Activated T-cell treated with anti-CD3 and anti-CD28 coated beads, Interleukin-2, amount 50 U/mL, for 4 hours (primary cell): ENCODE data around the gene TPT1. TPM values are rescaled to one million over a fixed set of nuclear protein-coding genes. Genes with fewer than 3 reads are reported as not detected.
"Not testable (repeated sequence)": the region's sequence is repeated elsewhere in the genome, so short reads cannot be mapped to it uniquely, and the experiment has no call there.

Experiments used
- ATAC-seq, 2 donors: fragments of 200-7000 bp; cut with Tn5 transposase; one replicate each; pipeline ENCODE4 v1.10.0; 2021
- DNase-seq: peaks from one replicate; pipeline ENCODE4 v3.0.0-alpha.2; 2020
- H3K27me3 Mint-ChIP-seq: one replicate; pipeline ENCODE4 v1.8.0; 2021; ENCODE audit warnings: low read depth, mixed read lengths
- H3K36me3 Mint-ChIP-seq: one replicate; pipeline ENCODE4 v1.8.0; 2022; ENCODE audit warnings: mixed read lengths; ENCODE audit not compliant: insufficient read depth
- H3K4me1 Mint-ChIP-seq: one replicate; pipeline ENCODE4 v1.8.0; 2021; ENCODE audit warnings: low read depth, mixed read lengths
- H3K4me3 Mint-ChIP-seq: one replicate; pipeline ENCODE4 v1.8.0; 2021; ENCODE audit warnings: mild to moderate bottlenecking, moderate library complexity, mixed read lengths
- H3K9me3 Mint-ChIP-seq: one replicate; pipeline ENCODE4 v1.8.0; 2021; ENCODE audit warnings: mixed read lengths
- total RNA-seq, 3 donors: library from RNA; stranded (reverse); gene quantifications; one replicate each; pipeline ENCODE4 v1.2.1, GENCODE V29; 2021

The TPT1 gene
- total RNA-seq, 3 donors from 2014 or later: 1,937 to 2,193 (median 1,961) TPM

GRCh38 chr13:45352031-45352430 lies 11.0 kb upstream of the TPT1 start:
- Mint-ChIP-seq H3K9me3 (no peaks in the 10 kb centered on the region), H3K4me3 (no peak overlapping the region), H3K4me1 (peaks cover 4% of the 10 kb centered on the region), H3K27me3 (no peaks in the 10 kb centered on the region), H3K36me3 (peaks cover 22% of the 10 kb centered on the region)
- ATAC-seq: no peak
- no peak for DNase-seq

GRCh38 chr13:45350152-45350551 lies 9.2 kb upstream of the TPT1 start:
- ATAC-seq (no peak), DNase-seq (no peak)
- Mint-ChIP-seq H3K4me3 (no peak overlapping the region), H3K27me3 (no peaks in the 10 kb centered on the region), H3K36me3 (peaks cover 19% of the 10 kb centered on the region), H3K4me1 (no peaks in the 10 kb centered on the region), H3K9me3 (no peaks in the 10 kb centered on the region)

GRCh38 chr13:45349438-45349837 lies 8.5 kb upstream of the TPT1 start:
- Mint-ChIP-seq H3K4me3 (no peak overlapping the region), H3K36me3 (peaks cover 22% of the 10 kb centered on the region), H3K4me1 (peaks cover 3% of the 10 kb centered on the region), H3K27me3 (no peaks in the 10 kb centered on the region), H3K9me3 (no peaks in the 10 kb centered on the region)
- DNase-seq (no peak), ATAC-seq (no peak)

- H3K27me3 Mint-ChIP-seq: not testable (repeated sequence)
These were observed 3.1 kb upstream of the TPT1 start for GRCh38 chr13:45344064-45344463.

GRCh38 chr13:45343102-45343501 lies 2.1 kb upstream of the TPT1 start:
- ATAC-seq, DNase-seq, H3K4me3 Mint-ChIP-seq, H3K27me3 Mint-ChIP-seq, H3K9me3 Mint-ChIP-seq: not testable (repeated sequence)
- H3K4me1 Mint-ChIP-seq: peaks cover 31% of the 10 kb centered on the region
- H3K36me3 Mint-ChIP-seq: peaks cover 35% of the 10 kb centered on the region

More at GRCh38 chr13:45344064-45344463, 3.1 kb upstream of the TPT1 start:
- H3K36me3 Mint-ChIP-seq: peaks cover 27% of the 10 kb centered on the region
- not testable (repeated sequence) for ATAC-seq, H3K9me3 Mint-ChIP-seq, H3K4me3 Mint-ChIP-seq, DNase-seq
- H3K4me1 Mint-ChIP-seq: peaks cover 22% of the 10 kb centered on the region

- H3K4me3 Mint-ChIP-seq: peak overlapping the region; percentile 99
- peaks cover 36% of the 10 kb centered on the region for H3K4me1 Mint-ChIP-seq
- ATAC-seq: not testable (repeated sequence)
These were observed 1.7 kb upstream of the TPT1 start for GRCh38 chr13:45342668-45343067.

GRCh38 chr13:45341799-45342500 lies 967 bp upstream of the TPT1 start:
- Mint-ChIP-seq H3K9me3 (no peaks in the 10 kb centered on the region), H3K27me3 (no peaks in the 10 kb centered on the region), H3K36me3 (peaks cover 41% of the 10 kb centered on the region), H3K4me1 (peaks cover 43% of the 10 kb centered on the region), H3K4me3 (peak overlapping the region; percentile 99)
- DNase-seq (no peak), ATAC-seq (no peak)

More at GRCh38 chr13:45342668-45343067, 1.7 kb upstream of the TPT1 start:
- H3K36me3 Mint-ChIP-seq: peaks cover 37% of the 10 kb centered on the region
- not testable (repeated sequence) for H3K27me3 Mint-ChIP-seq, H3K9me3 Mint-ChIP-seq, DNase-seq

- ATAC-seq (peak; percentile 54 to 56), DNase-seq (peak; percentile 81)
- no peaks in the 10 kb centered on the region for H3K9me3 Mint-ChIP-seq
- no peaks in the 10 kb centered on the region for H3K27me3 Mint-ChIP-seq
- peaks cover 57% of the 10 kb centered on the region for H3K4me1 Mint-ChIP-seq
- peaks cover 53% of the 10 kb centered on the region for H3K36me3 Mint-ChIP-seq
- H3K4me3 Mint-ChIP-seq: peak overlapping the region; percentile 99
These were observed 455 bp downstream of the TPT1 start for GRCh38 chr13:45340422-45341033.

- H3K9me3 Mint-ChIP-seq: no peaks in the 10 kb centered on the region
- H3K36me3 Mint-ChIP-seq: peaks cover 59% of the 10 kb centered on the region
- H3K4me3 Mint-ChIP-seq: peak overlapping the region; percentile 99
- no peaks in the 10 kb centered on the region for H3K27me3 Mint-ChIP-seq
- ATAC-seq (peak; percentile 4 to 7), DNase-seq (no peak)
- peaks cover 64% of the 10 kb centered on the region for H3K4me1 Mint-ChIP-seq
These were observed 1.1 kb downstream of the TPT1 start for GRCh38 chr13:45339867-45340266.

GRCh38 chr13:45339399-45339798 lies 1.6 kb downstream of the TPT1 start:
- Mint-ChIP-seq H3K9me3 (peaks cover 2% of the 10 kb centered on the region), H3K27me3 (no peaks in the 10 kb centered on the region), H3K36me3 (peaks cover 60% of the 10 kb centered on the region), H3K4me1 (peaks cover 65% of the 10 kb centered on the region), H3K4me3 (peak overlapping the region; percentile 99)
- no peak for DNase-seq
- ATAC-seq: no peak

- peaks cover 69% of the 10 kb centered on the region for H3K36me3 Mint-ChIP-seq
These were observed 3.2 kb downstream of the TPT1 start for GRCh38 chr13:45337803-45338202.

GRCh38 chr13:45337395-45337794 lies 3.6 kb downstream of the TPT1 start:
- H3K9me3 Mint-ChIP-seq: peaks cover 3% of the 10 kb centered on the region
- H3K4me1 Mint-ChIP-seq: peaks cover 78% of the 10 kb centered on the region
- no peaks in the 10 kb centered on the region for H3K27me3 Mint-ChIP-seq
- ATAC-seq (no peak), DNase-seq (no peak)
- H3K36me3 Mint-ChIP-seq: peaks cover 69% of the 10 kb centered on the region
- peak overlapping the region; percentile 99 for H3K4me3 Mint-ChIP-seq

More at GRCh38 chr13:45337803-45338202, 3.2 kb downstream of the TPT1 start:
- peaks cover 3% of the 10 kb centered on the region for H3K9me3 Mint-ChIP-seq
- H3K4me1 Mint-ChIP-seq: peaks cover 78% of the 10 kb centered on the region
- H3K27me3 Mint-ChIP-seq: no peaks in the 10 kb centered on the region
- ATAC-seq (no peak), DNase-seq (no peak)
- peak overlapping the region; percentile 99 for H3K4me3 Mint-ChIP-seq

GRCh38 chr13:45336025-45336800 lies 4.8 kb downstream of the TPT1 start:
- Mint-ChIP-seq H3K4me1 (peaks cover 77% of the 10 kb centered on the region), H3K9me3 (peaks cover 3% of the 10 kb centered on the region), H3K27me3 (no peaks in the 10 kb centered on the region), H3K36me3 (peaks cover 69% of the 10 kb centered on the region), H3K4me3 (peak overlapping the region; percentile 99)
- no peak for DNase-seq
- no peak for ATAC-seq

GRCh38 chr13:45335397-45336024 lies 5.5 kb downstream of the TPT1 start:
- no peak for DNase-seq
- Mint-ChIP-seq H3K4me3 (peak overlapping the region; percentile 99), H3K9me3 (peaks cover 3% of the 10 kb centered on the region), H3K36me3 (peaks cover 67% of the 10 kb centered on the region), H3K27me3 (no peaks in the 10 kb centered on the region), H3K4me1 (peaks cover 84% of the 10 kb centered on the region)
- no peak for ATAC-seq
